AG04449 (cell line): ENCODE data around the gene HSPB8.

ENCODE experiments used
- CTCF ChIA-PET: fragments of 350-600 bp; formaldehyde crosslinking; extraction: SDS; loops from one replicate; lab custom pipeline; 2021; ENCODE audit warnings: antibody characterized with exemption; lab: Yijun Ruan, JAX
- POLR2A ChIA-PET: fragments of 400-600, 350-600 bp; formaldehyde crosslinking; extraction: SDS; loops from one replicate; lab custom pipeline; 2020; ENCODE audit warnings: antibody characterized with exemption, inconsistent platforms; lab: Yijun Ruan, JAX
- DNase-seq: peaks from one replicate; pipeline ENCODE4 v3.0.0-alpha.2; 2010; ENCODE audit warnings: low read depth, low spot score
- H3K4me3 ChIP-seq: 2 replicates; pipeline ENCODE4 v1.5.1; 2011; ENCODE audit warnings: low read depth, mild to moderate bottlenecking, control low read depth, low read length
- TF ChIP-seq, protein P1 (sequence below): IDR thresholded peaks from one replicate; pipeline ENCODE4 v1.5.1; 2011; ENCODE audit warnings: mild to moderate bottlenecking, moderate library complexity, low read length, control low read depth, inconsistent platforms; ENCODE audit not compliant: insufficient read depth; ENCODE audit errors: missing control alignments

The HSPB8 gene

DNA sequence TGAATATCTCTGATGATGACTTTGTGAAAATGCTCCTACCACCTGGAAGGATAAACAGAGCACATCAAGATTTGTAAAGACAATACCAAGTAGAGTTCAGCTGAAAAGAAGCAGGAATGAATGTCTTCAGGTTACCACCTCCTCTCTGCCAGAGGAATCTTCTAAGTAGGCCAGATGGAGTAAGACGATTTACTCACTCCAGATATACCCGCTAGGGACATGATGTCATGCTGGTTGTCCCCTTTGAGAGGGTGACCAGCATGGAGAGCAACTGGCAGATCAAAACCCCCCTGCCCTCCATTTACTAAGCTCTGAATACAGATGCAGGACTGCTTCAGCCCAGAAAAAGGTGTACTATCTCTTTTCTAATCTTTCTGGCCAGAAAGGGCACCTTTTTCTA, 39.3 kb upstream of the HSPB8 start:
- no peak overlapping the region for H3K4me3 ChIP-seq
- no peak for DNase-seq
- ChIA-PET POLR2A (no interaction called here), CTCF (no interaction called here)
- TF ChIP-seq, protein P1, sequence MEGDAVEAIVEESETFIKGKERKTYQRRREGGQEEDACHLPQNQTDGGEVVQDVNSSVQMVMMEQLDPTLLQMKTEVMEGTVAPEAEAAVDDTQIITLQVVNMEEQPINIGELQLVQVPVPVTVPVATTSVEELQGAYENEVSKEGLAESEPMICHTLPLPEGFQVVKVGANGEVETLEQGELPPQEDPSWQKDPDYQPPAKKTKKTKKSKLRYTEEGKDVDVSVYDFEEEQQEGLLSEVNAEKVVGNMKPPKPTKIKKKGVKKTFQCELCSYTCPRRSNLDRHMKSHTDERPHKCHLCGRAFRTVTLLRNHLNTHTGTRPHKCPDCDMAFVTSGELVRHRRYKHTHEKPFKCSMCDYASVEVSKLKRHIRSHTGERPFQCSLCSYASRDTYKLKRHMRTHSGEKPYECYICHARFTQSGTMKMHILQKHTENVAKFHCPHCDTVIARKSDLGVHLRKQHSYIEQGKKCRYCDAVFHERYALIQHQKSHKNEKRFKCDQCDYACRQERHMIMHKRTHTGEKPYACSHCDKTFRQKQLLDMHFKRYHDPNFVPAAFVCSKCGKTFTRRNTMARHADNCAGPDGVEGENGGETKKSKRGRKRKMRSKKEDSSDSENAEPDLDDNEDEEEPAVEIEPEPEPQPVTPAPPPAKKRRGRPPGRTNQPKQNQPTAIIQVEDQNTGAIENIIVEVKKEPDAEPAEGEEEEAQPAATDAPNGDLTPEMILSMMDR: no peak

- no peak overlapping the region for H3K4me3 ChIP-seq
- CTCF ChIA-PET: no interaction called here
- POLR2A ChIA-PET: no interaction called here
- no peak for DNase-seq
- TF ChIP-seq, protein P1: no peak
Observed at GRCh38 chr12:119145367-119145766, 33.4 kb upstream of the HSPB8 start.

- TF ChIP-seq, protein P1: no peak
- DNase-seq: no peak
- ChIA-PET POLR2A (no interaction called here), CTCF (no interaction called here)
- H3K4me3 ChIP-seq: no peak overlapping the region
Observed at GRCh38 chr12:119147847-119148448, 30.8 kb upstream of the HSPB8 start.

DNA sequence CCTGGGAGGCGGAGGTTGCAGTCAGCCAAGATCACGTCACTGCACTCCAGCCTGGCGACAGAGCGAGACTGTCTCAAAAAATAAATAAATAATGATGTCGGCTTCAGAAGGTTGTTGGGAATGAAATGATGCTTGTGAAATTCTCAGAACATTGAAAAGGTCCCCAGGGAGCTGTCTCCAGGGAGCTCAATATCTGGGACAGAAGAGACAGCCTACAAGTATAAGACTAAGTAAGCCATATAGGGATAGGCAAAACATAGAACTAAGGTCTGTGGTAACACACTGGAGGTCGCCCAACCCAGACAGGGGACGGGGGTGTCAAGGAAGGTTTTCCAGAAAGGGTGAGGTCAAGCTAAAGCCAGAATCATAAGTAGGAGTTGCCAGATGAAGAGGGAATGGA, 29.5 kb upstream of the HSPB8 start:
- no peak overlapping the region for H3K4me3 ChIP-seq
- POLR2A ChIA-PET: no interaction called here
- CTCF ChIA-PET: no interaction called here
- DNase-seq: no peak
- TF ChIP-seq, protein P1: no peak

GRCh38 chr12:119151445-119152026, 27.2 kb upstream of the HSPB8 start:
- no peak for DNase-seq
- TF ChIP-seq, protein P1: no peak
- ChIA-PET CTCF (interaction anchor here (1.6 kb wide), 1 partner anchor 262 kb away, joined by 4 read pairs; no protein-coding TSS in a partner anchor), POLR2A (no interaction called here)
- H3K4me3 ChIP-seq: no peak overlapping the region

GRCh38 chr12:119153477-119154434, 25.0 kb upstream of the HSPB8 start:
- H3K4me3 ChIP-seq: no peak overlapping the region
- POLR2A ChIA-PET: no interaction called here
- CTCF ChIA-PET: interaction anchor here (1.3 kb wide), 1 partner anchor 259 kb away, joined by 4 read pairs; no protein-coding TSS in a partner anchor
- TF ChIP-seq, protein P1: no peak
- DNase-seq: no peak
